HCT116 (cell line): ENCODE results near the gene SRPRA.

Source experiments
- EZH2phosphoT487 ChIP-seq: fragments of 200-600 bp; IDR thresholded peaks from 2 replicates; pipeline ENCODE4 v1.6.1; 2018; ENCODE audit warnings: antibody characterized with exemption, borderline replicate concordance
- MAX ChIP-seq: IDR thresholded peaks from 2 replicates; pipeline ENCODE4 v1.6.1; 2012
- POLR2A ChIP-seq: IDR thresholded peaks from 2 replicates; pipeline ENCODE4 v1.7.0; 2011; ENCODE audit warnings: borderline replicate concordance; ENCODE audit not compliant: insufficient read depth, insufficient read length; ENCODE audit errors: extremely low read depth
- RAD21 ChIP-seq: IDR thresholded peaks from 2 replicates; pipeline ENCODE4 v1.6.1; 2012; ENCODE audit warnings: low read depth, mild to moderate bottlenecking
- REST ChIP-seq: IDR thresholded peaks from 2 replicates; pipeline ENCODE4 v1.6.1; 2012; ENCODE audit warnings: low read depth
- SP1 ChIP-seq: IDR thresholded peaks from 2 replicates; pipeline ENCODE4 v1.6.1; 2012; ENCODE audit warnings: low read depth
- YY1 ChIP-seq: IDR thresholded peaks from 2 replicates; pipeline ENCODE4 v1.6.1; 2011; ENCODE audit warnings: low read length, low read depth, moderate library complexity, mild to moderate bottlenecking; ENCODE audit not compliant: insufficient replicate concordance; ENCODE audit errors: extremely low read depth
- ZBTB33 ChIP-seq: IDR thresholded peaks from 2 replicates; pipeline ENCODE4 v1.6.1; 2011; ENCODE audit warnings: mild to moderate bottlenecking, low read length, moderate library complexity; ENCODE audit not compliant: insufficient replicate concordance; ENCODE audit errors: extremely low read depth
- ZFX ChIP-seq: fragments of 450-650 bp; IDR thresholded peaks from 2 replicates; pipeline ENCODE4 v1.6.1; 2017
- TF ChIP-seq, protein P1 (sequence below), 3 experiments: fragments of 200-600 bp in 1 of 3; sonication (generic) in 1 of 3; IDR thresholded peaks in 2 of 3; conservative IDR thresholded peaks in 1 of 3; 2 replicates each; pipeline ENCODE4 v1.5.1; 2012 to 2017; ENCODE audit warnings: low read depth in 2 of 3, low read length in 2 of 3, antibody characterized with exemption in 1 of 3, borderline replicate concordance in 1 of 3, control low read depth in 1 of 3, mild to moderate bottlenecking in 1 of 3, mixed read lengths in 1 of 3, mixed run types in 1 of 3, moderate library complexity in 1 of 3; ENCODE audit not compliant: insufficient read depth in 1 of 3
- TF ChIP-seq, protein P2 (sequence below): IDR thresholded peaks from 2 replicates; pipeline ENCODE4 v1.6.1; 2012

DNA sequence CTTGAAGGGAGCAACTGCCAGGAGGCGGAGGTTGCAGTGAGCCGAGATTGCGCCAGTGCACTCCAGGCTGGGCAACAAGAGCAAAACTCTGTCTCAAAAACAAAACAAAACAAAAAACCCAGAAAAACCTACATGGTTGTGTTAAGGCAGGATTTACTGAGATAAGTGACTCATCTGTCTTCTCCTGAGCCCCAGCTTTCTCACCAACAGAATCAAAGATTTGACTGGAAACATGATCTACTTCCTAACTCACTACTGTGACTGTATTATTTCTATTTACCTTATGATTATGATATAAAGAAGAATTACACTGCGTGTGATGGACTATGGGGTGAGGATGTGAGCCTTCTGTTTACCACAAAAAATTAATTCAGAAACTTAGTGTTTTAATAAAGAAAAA lies 35.3 kb downstream of the SRPRA start:
- TF ChIP-seq YY1: no peak
- TF ChIP-seq REST: no peak
- TF ChIP-seq, protein P1, sequence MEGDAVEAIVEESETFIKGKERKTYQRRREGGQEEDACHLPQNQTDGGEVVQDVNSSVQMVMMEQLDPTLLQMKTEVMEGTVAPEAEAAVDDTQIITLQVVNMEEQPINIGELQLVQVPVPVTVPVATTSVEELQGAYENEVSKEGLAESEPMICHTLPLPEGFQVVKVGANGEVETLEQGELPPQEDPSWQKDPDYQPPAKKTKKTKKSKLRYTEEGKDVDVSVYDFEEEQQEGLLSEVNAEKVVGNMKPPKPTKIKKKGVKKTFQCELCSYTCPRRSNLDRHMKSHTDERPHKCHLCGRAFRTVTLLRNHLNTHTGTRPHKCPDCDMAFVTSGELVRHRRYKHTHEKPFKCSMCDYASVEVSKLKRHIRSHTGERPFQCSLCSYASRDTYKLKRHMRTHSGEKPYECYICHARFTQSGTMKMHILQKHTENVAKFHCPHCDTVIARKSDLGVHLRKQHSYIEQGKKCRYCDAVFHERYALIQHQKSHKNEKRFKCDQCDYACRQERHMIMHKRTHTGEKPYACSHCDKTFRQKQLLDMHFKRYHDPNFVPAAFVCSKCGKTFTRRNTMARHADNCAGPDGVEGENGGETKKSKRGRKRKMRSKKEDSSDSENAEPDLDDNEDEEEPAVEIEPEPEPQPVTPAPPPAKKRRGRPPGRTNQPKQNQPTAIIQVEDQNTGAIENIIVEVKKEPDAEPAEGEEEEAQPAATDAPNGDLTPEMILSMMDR (IDR thresholded peaks at IDR 0.05 in 2 of 3, conservative IDR thresholded peaks at IDR 0.05 in 1 of 3; ENCODE audit: borderline replicate concordance in 1 of 3, insufficient read depth in 1 of 3, low read depth in 2 of 3, low read length in 2 of 3): no peak
- TF ChIP-seq, protein P2, sequence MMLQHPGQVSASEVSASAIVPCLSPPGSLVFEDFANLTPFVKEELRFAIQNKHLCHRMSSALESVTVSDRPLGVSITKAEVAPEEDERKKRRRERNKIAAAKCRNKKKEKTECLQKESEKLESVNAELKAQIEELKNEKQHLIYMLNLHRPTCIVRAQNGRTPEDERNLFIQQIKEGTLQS: no peak
- no peak for TF ChIP-seq POLR2A
- no peak for TF ChIP-seq ZBTB33
- TF ChIP-seq RAD21: no peak
- TF ChIP-seq SP1: no peak
- no peak for TF ChIP-seq EZH2phosphoT487
- no peak for TF ChIP-seq MAX
- no peak for TF ChIP-seq ZFX
